ENCODE data around the gene IL27RA.

GRCh38 chr19:14101003-14101545 lies 69.5 kb downstream of the IL27RA start:
- TF ChIP-seq CTCF (IDR thresholded peaks at IDR 0.05; ENCODE audit: low read depth, low read length) (no peak), EZH2phosphoT487 (IDR thresholded peaks at IDR 0.05; ENCODE audit: low read depth) (no peak)

Data from OCI-LY3 (cell line).